ENCODE measurements around the gene NDUFB6. TPM values are rescaled to one million over a fixed set of nuclear protein-coding genes. Genes with fewer than 3 reads are reported as not detected.

NDUFB6 gene
- total and polyA plus RNA-seq, 9 of the 15 experiments (the other 6 are each of a cell fraction or from before 2014, with no cell fraction given): 26.5 to 88.1 (median 64.0) TPM

DNA sequence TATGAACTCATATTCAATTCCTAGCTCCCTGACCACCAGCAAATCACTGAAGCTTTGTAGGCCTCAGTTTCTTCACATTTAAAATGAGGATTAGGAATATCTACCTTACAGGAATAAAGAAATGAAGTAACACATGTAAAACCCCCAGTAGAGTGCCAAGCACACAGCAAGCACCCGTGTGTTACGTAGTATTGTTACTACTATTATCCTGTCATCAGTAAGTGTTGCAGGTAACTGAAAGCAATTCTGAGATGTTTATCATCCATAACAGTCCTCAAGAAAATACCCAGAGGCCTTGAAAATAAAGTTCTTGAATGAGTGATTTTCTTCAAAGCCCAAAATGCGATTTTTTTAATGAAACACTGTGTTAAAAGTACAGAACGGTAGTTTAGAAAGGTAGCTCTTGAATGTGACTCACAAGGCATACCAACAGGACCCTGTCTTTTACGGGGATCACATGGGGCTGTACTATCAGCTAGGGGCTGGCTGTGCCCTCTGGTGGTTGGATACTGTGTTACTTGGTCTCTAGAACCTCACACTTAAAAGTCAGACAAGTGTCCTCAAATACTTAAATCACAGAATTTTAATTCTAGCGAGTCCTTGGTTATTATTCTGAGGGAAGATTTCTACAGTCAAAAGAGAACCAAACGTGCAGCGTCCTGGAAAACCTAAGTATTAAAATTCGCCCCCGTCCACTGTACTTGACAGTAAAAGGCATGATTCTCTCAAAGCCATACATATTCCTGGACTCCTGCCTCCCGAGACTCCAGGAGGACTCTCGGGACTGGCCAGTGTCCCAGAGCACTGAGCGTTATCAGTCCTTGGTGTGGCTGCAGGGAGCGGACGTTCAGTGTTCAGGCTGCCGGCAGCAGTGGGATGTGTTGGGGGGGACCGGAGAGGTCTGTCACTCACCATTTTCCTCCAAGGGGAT lies 725 bp downstream of the NDUFB6 start (continued):
- peak; percentile 14 for TF ChIP-seq SAP30 (IDR thresholded peaks at IDR 0.05; ENCODE audit: borderline replicate concordance, insufficient read depth, low read depth, low read length, poor library complexity, severe bottlenecking)
- TF ChIP-seq ZNF23 (CRISPR knock-in tag; IDR thresholded peaks at IDR 0.05): no peak
- no peak for TF ChIP-seq NR1H2 (CRISPR knock-in tag; IDR thresholded peaks at IDR 0.05)
- TF ChIP-seq CSDE1 (IDR thresholded peaks at IDR 0.05): no peak
- TF ChIP-seq, protein P1, sequence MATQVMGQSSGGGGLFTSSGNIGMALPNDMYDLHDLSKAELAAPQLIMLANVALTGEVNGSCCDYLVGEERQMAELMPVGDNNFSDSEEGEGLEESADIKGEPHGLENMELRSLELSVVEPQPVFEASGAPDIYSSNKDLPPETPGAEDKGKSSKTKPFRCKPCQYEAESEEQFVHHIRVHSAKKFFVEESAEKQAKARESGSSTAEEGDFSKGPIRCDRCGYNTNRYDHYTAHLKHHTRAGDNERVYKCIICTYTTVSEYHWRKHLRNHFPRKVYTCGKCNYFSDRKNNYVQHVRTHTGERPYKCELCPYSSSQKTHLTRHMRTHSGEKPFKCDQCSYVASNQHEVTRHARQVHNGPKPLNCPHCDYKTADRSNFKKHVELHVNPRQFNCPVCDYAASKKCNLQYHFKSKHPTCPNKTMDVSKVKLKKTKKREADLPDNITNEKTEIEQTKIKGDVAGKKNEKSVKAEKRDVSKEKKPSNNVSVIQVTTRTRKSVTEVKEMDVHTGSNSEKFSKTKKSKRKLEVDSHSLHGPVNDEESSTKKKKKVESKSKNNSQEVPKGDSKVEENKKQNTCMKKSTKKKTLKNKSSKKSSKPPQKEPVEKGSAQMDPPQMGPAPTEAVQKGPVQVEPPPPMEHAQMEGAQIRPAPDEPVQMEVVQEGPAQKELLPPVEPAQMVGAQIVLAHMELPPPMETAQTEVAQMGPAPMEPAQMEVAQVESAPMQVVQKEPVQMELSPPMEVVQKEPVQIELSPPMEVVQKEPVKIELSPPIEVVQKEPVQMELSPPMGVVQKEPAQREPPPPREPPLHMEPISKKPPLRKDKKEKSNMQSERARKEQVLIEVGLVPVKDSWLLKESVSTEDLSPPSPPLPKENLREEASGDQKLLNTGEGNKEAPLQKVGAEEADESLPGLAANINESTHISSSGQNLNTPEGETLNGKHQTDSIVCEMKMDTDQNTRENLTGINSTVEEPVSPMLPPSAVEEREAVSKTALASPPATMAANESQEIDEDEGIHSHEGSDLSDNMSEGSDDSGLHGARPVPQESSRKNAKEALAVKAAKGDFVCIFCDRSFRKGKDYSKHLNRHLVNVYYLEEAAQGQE (IDR thresholded peaks at IDR 0.05; ENCODE audit: borderline replicate concordance): peak; percentile 69
- TF ChIP-seq, protein P1 (CRISPR knock-in tag; IDR thresholded peaks at IDR 0.05; ENCODE audit: low read depth): no peak; the same call in 1 of the 2 replicates
- no peak for TF ChIP-seq MEF2A (IDR thresholded peaks at IDR 0.05; ENCODE audit: control insufficient read depth, low read depth, low read length)
- TF ChIP-seq, protein P2, sequence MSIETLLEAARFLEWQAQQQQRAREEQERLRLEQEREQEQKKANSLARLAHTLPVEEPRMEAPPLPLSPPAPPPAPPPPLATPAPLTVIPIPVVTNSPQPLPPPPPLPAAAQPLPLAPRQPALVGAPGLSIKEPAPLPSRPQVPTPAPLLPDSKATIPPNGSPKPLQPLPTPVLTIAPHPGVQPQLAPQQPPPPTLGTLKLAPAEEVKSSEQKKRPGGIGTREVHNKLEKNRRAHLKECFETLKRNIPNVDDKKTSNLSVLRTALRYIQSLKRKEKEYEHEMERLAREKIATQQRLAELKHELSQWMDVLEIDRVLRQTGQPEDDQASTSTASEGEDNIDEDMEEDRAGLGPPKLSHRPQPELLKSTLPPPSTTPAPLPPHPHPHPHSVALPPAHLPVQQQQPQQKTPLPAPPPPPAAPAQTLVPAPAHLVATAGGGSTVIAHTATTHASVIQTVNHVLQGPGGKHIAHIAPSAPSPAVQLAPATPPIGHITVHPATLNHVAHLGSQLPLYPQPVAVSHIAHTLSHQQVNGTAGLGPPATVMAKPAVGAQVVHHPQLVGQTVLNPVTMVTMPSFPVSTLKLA (conservative IDR thresholded peaks at IDR 0.05): 0 out of 4 replicates have a peak, but pooled peaks of 1 of the 2 experiments have one; percentile 25
- TF ChIP-seq NELFE (IDR thresholded peaks at IDR 0.05; ENCODE audit: insufficient read depth, insufficient read length): no peak
- TF ChIP-seq ZNF584 (CRISPR knock-in tag; IDR thresholded peaks at IDR 0.05; ENCODE audit: low read depth): no peak
- no peak for TF ChIP-seq ZNF124 (CRISPR knock-in tag; IDR thresholded peaks at IDR 0.05)
